GM21515 (cell line): ENCODE measurements around the gene SUPT4H1.

Source experiments
- ATAC-seq: cut with Tn5 transposase; IDR thresholded peaks from one replicate; pipeline ENCODE4 v1.9.1; 2021; ENCODE audit not compliant: unreplicated experiment

SUPT4H1 gene

GRCh38 chr17:58320163-58320558, 31.8 kb downstream of the SUPT4H1 start:
- no peak for ATAC-seq

- no peak for ATAC-seq
Measured at GRCh38 chr17:58319173-58320162, 32.5 kb downstream of the SUPT4H1 start.

GRCh38 chr17:58318627-58319172, 33.3 kb downstream of the SUPT4H1 start:
- no peak for ATAC-seq

- no peak for ATAC-seq
Measured at GRCh38 chr17:58318065-58318481, 33.9 kb downstream of the SUPT4H1 start.

- ATAC-seq, result no peak
Measured at GRCh38 chr17:58317421-58318064, 34.5 kb downstream of the SUPT4H1 start.

- no peak for ATAC-seq
Measured at GRCh38 chr17:58316260-58316960, 35.6 kb downstream of the SUPT4H1 start.

GRCh38 chr17:58315750-58316149, 36.3 kb downstream of the SUPT4H1 start:
- no peak for ATAC-seq

- no peak for ATAC-seq
Measured at GRCh38 chr17:58315281-58315711, 36.7 kb downstream of the SUPT4H1 start.

GRCh38 chr17:58314706-58315015, 37.3 kb downstream of the SUPT4H1 start:
- ATAC-seq, result no peak

GRCh38 chr17:58313815-58314705, 37.9 kb downstream of the SUPT4H1 start:
- ATAC-seq, result no peak

- no peak for ATAC-seq
Measured at GRCh38 chr17:58312829-58313228, 39.2 kb downstream of the SUPT4H1 start.

GRCh38 chr17:58312021-58312630, 39.9 kb downstream of the SUPT4H1 start:
- ATAC-seq, result no peak

- ATAC-seq, result no peak
Measured at GRCh38 chr17:58311429-58311894, 40.5 kb downstream of the SUPT4H1 start.

- no peak for ATAC-seq
Measured at GRCh38 chr17:58310511-58311428, 41.2 kb downstream of the SUPT4H1 start.

GRCh38 chr17:58309918-58310259, 42.1 kb downstream of the SUPT4H1 start:
- no peak for ATAC-seq

GRCh38 chr17:58308985-58309917, 42.8 kb downstream of the SUPT4H1 start:
- no peak for ATAC-seq

- ATAC-seq, result no peak
Measured at GRCh38 chr17:58308173-58308984, 43.6 kb downstream of the SUPT4H1 start.
